Keratinocyte (primary cell): Measurements from ENCODE around the gene MYPN.

Experiments
- EZH2 ChIP-seq: IDR thresholded peaks from one replicate; pipeline ENCODE4 v1.6.1; 2012; ENCODE audit warnings: inconsistent platforms, mild to moderate bottlenecking, low read length, moderate library complexity
- TF ChIP-seq, protein P1 (sequence below), 3 experiments: IDR thresholded peaks in 1 of 3; conservative IDR thresholded peaks in 1 of 3; optimal IDR thresholded peaks in 1 of 3; 2 replicates in 2 of 3; 3 replicates in 1 of 3; pipeline versions ENCODE3 to v1.5.1; 2011; ENCODE audit warnings: low read length in 3 of 3, mild to moderate bottlenecking in 3 of 3, moderate library complexity in 2 of 3, control low read depth in 1 of 3, inconsistent platforms in 1 of 3; ENCODE audit not compliant: insufficient read depth in 2 of 3; ENCODE audit errors: extremely low read depth in 1 of 3

DNA sequence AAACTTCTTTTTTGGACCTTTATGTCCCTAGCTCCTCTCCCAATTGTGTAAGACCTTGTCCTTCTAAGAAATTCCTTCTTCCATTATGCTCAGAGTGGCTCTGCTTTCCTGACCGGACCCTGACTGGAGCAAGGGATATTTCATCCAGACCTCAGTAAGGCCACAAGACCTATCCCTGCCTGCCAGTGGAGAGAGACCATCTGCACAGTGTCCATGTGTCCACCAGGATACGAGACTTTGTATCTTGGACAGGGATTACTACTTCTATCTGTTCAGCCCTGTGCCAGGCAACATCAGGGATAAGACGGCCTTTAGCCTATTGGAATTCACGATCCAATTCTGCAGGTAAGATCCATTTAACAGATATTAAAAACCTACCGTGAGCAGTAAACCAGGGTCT is 129.8 kb downstream of the MYPN start:
- TF ChIP-seq, protein P1, sequence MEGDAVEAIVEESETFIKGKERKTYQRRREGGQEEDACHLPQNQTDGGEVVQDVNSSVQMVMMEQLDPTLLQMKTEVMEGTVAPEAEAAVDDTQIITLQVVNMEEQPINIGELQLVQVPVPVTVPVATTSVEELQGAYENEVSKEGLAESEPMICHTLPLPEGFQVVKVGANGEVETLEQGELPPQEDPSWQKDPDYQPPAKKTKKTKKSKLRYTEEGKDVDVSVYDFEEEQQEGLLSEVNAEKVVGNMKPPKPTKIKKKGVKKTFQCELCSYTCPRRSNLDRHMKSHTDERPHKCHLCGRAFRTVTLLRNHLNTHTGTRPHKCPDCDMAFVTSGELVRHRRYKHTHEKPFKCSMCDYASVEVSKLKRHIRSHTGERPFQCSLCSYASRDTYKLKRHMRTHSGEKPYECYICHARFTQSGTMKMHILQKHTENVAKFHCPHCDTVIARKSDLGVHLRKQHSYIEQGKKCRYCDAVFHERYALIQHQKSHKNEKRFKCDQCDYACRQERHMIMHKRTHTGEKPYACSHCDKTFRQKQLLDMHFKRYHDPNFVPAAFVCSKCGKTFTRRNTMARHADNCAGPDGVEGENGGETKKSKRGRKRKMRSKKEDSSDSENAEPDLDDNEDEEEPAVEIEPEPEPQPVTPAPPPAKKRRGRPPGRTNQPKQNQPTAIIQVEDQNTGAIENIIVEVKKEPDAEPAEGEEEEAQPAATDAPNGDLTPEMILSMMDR (optimal IDR thresholded peaks at IDR 0.05 in 1 of 3, IDR thresholded peaks at IDR 0.05 in 1 of 3, conservative IDR thresholded peaks at IDR 0.05 in 1 of 3; ENCODE audit: extremely low read depth in 1 of 3, insufficient read depth in 2 of 3, low read length in 3 of 3), result no peak
- TF ChIP-seq EZH2, result no peak
